Left colon (tissue), 2 donors: ENCODE results near the gene FAM114A2. TPM values are rescaled to one million over a fixed set of nuclear protein-coding genes. Genes with fewer than 3 reads are reported as not detected.

Source experiments
- ATAC-seq: fragments of 200-7000 bp; cut with Tn5 transposase; one replicate; pipeline ENCODE4 v1.9.1; 2020; ENCODE audit warnings: mild to moderate bottlenecking, moderate library complexity
- DNase-seq, 2 donors: peaks; one replicate each; pipeline ENCODE4 v3.0.0-alpha.2; 2020
- intact Hi-C, 2 donors: fragments of 100-400 bp; cut with DNase I in 1 of 2; cut with micrococcal nuclease in 1 of 2; formaldehyde crosslinking; loops; one replicate each; pipeline versions ENCODE4 v1.11.2 to v1.14.0; 2022; cut with DNase I, micrococcal nuclease
- total RNA-seq, 2 donors: library from RNA; stranded (reverse); fragmentation: NEBNext Ultra II Directional; extraction: Animal tissue kit (Norgen Biotek cat#: 25700); gene quantifications; one replicate each; pipeline ENCODE4 v1.2.1, GENCODE V29; 2021
- donor health status: DM: no; HTN: no; CAD: no.
- donor health status: DM: yes; HTN: yes; CAD: no.

Gene FAM114A2
- total RNA-seq, 2 donors from 2014 or later: 13.2 to 21.4 TPM

- ATAC-seq (no peak), DNase-seq (no peak)
- intact Hi-C loops: no loop called here
These were observed 38.0 kb downstream of the FAM114A2 start for GRCh38 chr5:154000703-154001102.

GRCh38 chr5:153999995-154000394, 38.7 kb downstream of the FAM114A2 start:
- ATAC-seq (no peak), DNase-seq (no peak)
- intact Hi-C loops: no loop called here

DNA sequence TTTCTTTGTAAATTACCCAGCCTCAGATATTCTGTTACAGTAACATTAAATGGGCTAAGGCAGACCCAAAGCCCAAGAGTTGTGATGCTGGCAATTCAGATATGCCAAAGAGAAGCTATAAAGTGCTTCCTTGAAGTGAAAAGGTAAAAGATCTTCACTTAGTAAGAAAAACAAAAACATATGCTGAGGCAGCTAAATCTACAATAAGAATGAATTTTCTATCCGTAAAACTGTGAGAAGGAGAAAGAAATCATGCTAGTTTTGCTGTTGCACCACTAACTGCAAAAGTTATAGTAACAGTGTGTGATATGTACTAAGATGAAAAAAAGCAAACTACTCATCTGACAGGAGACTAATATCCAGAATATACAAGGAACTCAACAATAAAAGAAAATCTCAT, 39.9 kb downstream of the FAM114A2 start:
- ATAC-seq (no peak), DNase-seq (no peak)
- intact Hi-C loops: no loop called here

DNA sequence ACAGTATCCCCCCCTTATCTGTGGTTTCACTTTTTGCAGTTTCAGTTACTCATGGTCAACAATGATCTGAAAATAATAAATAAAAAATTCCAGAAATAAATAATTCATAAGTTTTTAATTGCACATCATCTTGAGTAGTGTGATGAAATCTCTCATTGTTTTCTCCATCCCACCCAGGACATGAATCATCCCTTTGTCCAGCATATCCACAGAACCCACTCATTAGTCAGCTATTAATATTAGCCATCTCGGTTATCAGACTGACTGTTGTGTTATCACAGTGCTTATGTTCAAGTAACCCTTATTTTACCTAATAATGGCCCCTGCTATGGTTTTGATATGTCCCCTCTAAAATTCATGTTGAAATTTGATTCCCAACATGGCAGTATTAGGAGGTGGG, 40.7 kb downstream of the FAM114A2 start:
- ATAC-seq: no peak
- no peak for DNase-seq
- intact Hi-C loops: no loop called here

- no peak for ATAC-seq
- intact Hi-C loops: no loop called here
These were observed 47.5 kb downstream of the FAM114A2 start for GRCh38 chr5:153991168-153991567.

GRCh38 chr5:153988510-153988909, 50.2 kb downstream of the FAM114A2 start:
- intact Hi-C loops: loop anchor here in 1 of 2 donors (10.0 kb wide), 1 partner anchor 196 kb away; no protein-coding TSS in a partner anchor
- ATAC-seq (no peak), DNase-seq (no peak)

More at GRCh38 chr5:153991168-153991567, 47.5 kb downstream of the FAM114A2 start:
- no peak for DNase-seq

DNA sequence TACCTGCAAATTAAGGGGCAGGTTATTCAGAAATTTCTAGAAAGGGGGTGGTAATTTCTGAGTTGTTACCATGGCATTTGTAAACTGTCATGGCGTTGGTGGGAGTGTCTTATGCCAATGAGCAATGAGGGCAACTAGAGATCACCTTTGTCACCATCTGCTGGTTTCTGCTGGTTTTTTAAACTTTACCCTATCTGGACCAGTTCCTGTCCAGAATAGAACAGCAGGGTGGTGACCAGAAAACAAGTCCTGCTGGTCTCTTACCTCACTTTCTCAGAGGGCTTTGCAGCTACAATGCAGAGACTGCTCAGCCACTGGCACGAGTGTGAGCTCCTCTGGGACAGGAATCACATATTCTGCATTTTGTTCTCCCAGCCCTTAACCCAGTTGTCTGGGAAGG, 51.4 kb downstream of the FAM114A2 start:
- intact Hi-C loops: loop anchor here in 1 of 2 donors (10.0 kb wide), 1 partner anchor 198 kb away; no protein-coding TSS in a partner anchor
- DNase-seq: no peak
- peak; percentile 84 for ATAC-seq

GRCh38 chr5:153985498-153985897, 53.2 kb downstream of the FAM114A2 start:
- intact Hi-C loops: loop anchor here in 1 of 2 donors (10.0 kb wide), 1 partner anchor 199 kb away; no protein-coding TSS in a partner anchor
- DNase-seq: no peak
- no peak for ATAC-seq

- ATAC-seq: no peak
- intact Hi-C loops: loop anchor here in 1 of 2 donors (10.0 kb wide), 1 partner anchor 201 kb away; no protein-coding TSS in a partner anchor
- DNase-seq: no peak
These were observed 54.8 kb downstream of the FAM114A2 start for GRCh38 chr5:153983885-153984284.

DNA sequence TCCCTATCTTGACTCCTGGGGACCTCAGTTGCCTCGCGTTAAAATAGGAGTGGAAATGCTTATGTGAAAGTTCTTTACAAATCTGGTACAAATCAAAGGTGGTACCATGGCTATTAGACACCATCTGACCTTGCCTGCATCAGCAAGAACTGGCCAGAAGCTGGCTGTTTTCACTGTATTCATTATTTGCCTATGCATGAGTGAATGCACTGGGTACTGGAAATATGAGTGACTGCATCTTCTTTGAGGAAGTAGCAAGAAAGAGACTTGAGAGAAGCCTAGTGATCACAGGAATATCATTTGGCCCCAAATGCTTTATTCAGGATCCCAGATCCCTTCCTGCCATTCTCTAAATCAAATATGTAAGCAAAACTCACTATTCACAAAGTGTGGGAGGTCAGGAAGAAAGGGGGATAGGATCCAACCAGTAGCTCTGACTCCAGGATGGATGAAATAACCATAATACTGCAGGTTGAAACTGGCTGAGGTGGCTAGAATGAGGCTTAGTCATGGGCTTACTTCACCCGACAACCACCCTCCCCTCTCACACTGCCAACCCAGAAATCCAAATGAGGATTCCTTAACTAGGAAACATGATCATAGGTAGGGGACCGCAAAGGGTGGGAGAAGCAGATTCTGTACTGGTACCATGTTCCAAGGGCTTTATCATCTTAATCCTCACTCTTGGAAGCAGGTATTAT, 56.7 kb downstream of the FAM114A2 start:
- intact Hi-C loops: loop anchor here in 1 of 2 donors (10.0 kb wide), 1 partner anchor 203 kb away; no protein-coding TSS in a partner anchor
- no peak for DNase-seq
- ATAC-seq: no peak

GRCh38 chr5:153979028-153979783, 59.5 kb downstream of the FAM114A2 start:
- ATAC-seq (no peak), DNase-seq (no peak)
- intact Hi-C loops: no loop called here

DNA sequence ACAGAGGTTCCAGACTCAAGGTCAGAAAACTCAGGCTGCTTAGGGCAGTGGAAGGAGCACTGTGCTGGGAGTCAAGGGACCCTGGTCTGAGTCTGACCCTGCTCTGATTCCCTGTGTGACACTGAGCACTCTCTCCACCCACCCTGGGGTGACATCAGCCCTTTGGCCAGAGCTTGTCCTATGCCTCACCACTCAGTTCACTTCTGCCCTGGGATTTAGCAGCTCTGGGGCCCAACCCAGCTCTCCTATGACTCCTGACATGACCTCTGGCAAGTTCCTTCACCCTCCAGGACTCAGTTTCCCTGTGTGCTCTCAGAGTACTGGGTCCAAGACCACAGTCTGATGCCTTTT, 63.9 kb downstream of the FAM114A2 start:
- no peak for ATAC-seq
- intact Hi-C loops: no loop called here

DNA sequence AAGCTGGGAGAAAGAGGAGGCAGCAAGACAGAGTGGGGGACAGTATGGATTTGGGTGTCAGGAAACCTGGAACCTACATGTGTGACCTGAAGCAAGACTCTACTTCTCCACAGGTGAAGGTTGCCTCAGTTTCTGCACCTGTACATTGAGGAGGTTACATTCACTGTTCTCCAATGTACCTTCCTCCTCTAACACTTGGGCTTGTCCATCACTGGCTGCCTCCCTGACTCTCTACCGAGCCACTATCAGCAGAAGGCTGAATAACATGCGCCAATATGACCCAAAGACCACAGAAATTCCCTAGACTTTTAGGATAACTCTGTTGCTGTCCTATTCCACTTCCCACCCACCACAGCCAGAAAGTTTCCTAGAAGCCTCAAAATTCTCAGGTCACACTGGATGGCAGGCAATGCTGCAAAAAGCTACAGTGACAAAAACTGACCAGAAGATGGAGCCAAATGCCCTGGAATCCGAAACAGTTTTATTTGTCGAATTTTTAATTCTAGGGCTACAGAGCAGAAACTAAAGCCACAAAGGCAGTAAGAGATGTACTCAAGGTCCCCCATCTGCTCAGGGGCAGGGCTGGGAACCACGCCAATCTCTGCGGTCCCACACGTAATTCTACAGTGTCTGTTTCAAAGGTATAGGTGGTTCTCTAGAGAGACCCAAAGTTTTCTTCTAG, 64.4 kb downstream of the FAM114A2 start:
- DNase-seq: peak in 1 of 2 donors; percentile 9
- intact Hi-C loops: no loop called here

More for the DNA sequence above, 63.9 kb downstream of the FAM114A2 start:
- no peak for DNase-seq

DNA sequence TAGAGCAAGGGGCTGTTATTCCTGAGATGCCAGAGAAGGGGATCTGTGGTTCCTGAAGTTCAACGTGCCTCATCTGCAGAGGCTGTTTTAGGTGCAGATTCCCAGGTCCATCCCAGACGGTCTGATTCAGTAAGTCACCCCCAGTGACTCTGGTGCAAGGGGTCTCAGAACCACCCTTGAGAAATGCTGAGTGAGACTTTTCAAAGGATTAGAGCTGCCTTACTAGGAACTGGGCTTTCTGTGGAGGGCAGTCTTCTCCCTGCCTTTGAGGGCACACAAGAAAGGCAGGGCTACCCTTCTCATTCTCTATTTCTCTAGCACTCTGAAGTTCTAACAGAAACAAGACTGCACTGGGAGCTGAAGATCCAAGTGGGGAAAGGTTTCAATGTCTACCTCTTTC, 66.5 kb downstream of the FAM114A2 start:
- intact Hi-C loops: no loop called here
- DNase-seq: no peak
- ATAC-seq: no peak

More for the DNA sequence above, 64.4 kb downstream of the FAM114A2 start:
- ATAC-seq: peak; percentile 58

GRCh38 chr5:153970496-153970895, 68.2 kb downstream of the FAM114A2 start:
- ATAC-seq (no peak), DNase-seq (no peak)
- intact Hi-C loops: no loop called here

DNA sequence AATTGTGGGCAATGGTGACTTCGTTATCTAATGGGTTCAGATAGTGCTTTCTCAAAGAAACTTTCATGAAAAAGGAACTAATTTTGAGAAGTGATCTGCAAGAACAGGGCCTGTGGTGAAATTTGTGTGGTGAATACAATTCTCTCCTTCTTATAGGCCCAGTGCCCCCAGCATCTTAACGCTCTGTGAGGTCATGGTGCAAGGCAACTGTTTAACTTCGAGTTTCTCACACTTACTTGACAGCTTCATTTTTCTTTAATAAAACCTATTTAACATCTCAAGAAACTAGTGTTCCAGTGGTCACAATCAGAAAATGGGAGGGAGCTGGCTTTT, 69.2 kb downstream of the FAM114A2 start:
- intact Hi-C loops: loop anchor here in 1 of 2 donors (5.0 kb wide), 1 partner anchor 1437 kb away; no protein-coding TSS in a partner anchor
- no peak for ATAC-seq
- DNase-seq: no peak

DNA sequence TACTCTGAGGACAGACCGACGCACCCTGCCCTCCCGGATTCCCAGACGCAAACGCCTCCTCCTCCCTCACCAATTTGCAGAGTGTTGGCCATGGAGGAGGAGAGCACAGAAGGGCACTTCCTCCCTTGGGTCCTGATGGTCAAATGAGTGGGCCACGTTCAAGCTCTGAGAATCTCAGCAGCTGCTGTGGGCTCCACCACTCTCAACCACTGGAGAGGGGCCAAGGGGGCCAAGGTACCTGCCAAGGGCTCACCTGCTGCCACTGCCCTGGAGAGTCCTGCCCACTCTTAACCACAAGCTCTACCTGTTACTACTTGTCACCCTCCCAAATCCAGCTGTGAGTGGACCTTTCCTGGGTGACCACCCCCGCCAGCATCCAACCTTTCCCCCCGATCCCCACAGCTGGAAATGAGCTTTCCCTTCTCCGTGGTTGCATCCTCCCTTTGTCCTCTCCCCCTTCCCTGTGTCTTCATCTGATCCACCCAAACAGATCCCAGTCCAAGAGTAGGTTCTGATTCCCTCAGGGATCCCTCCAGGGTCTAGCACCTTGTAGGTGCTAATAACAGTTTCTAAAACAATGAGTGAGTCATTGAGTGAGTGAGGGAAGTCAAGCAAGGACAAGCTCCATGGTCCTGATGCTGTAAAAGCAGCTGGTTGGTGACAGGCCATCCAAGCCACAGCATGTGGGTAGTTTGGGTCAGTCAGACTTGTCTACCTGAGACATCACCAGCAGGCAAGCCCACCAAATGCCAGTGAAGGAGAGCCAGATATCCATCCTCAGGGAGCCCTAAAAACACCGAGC, 69.7 kb downstream of the FAM114A2 start:
- no peak for ATAC-seq
- intact Hi-C loops: loop anchor here in 1 of 2 donors (5.0 kb wide), 1 partner anchor 1437 kb away; no protein-coding TSS in a partner anchor
- DNase-seq: no peak

GRCh38 chr5:153964880-153965645, 73.6 kb downstream of the FAM114A2 start:
- DNase-seq (peak in 1 of 2 donors; percentile 23), ATAC-seq (peak; percentile 52)
- intact Hi-C loops: loop anchor here in 1 of 2 donors (5.0 kb wide), 2 partner anchors 468 to 1433 kb away; no protein-coding TSS in a partner anchor
